Endothelial cell (in vitro differentiated cells): ENCODE results near the gene ZNF277. TPM values are rescaled to one million over a fixed set of nuclear protein-coding genes. Genes with fewer than 3 reads are reported as not detected.
"Not testable (repeated sequence)": the region's sequence is repeated elsewhere in the genome, so short reads cannot be mapped to it uniquely, and the experiment has no call there.

Experiments
- DNase-seq: peaks from one replicate; pipeline ENCODE4 v3.0.0; 2021; ENCODE audit warnings: low spot score
- H3K27ac Mint-ChIP-seq: one replicate; pipeline ENCODE4 v1.8.0; 2021; ENCODE audit warnings: mixed read lengths, inconsistent platforms; ENCODE audit not compliant: unreplicated experiment
- H3K27me3 Mint-ChIP-seq: one replicate; pipeline ENCODE4 v1.8.0; 2021; ENCODE audit warnings: mild to moderate bottlenecking, moderate library complexity, mixed read lengths, inconsistent platforms; ENCODE audit not compliant: unreplicated experiment
- H3K36me3 Mint-ChIP-seq: one replicate; pipeline ENCODE4 v1.8.0; 2021; ENCODE audit warnings: mild to moderate bottlenecking, low read depth, mixed read lengths, inconsistent platforms; ENCODE audit not compliant: unreplicated experiment
- H3K4me1 Mint-ChIP-seq: one replicate; pipeline ENCODE4 v1.8.0; 2021; ENCODE audit warnings: mild to moderate bottlenecking, mixed read lengths, inconsistent platforms; ENCODE audit not compliant: unreplicated experiment
- H3K4me3 Mint-ChIP-seq: one replicate; pipeline ENCODE4 v1.8.0; 2021; ENCODE audit warnings: mild to moderate bottlenecking, mixed read lengths, inconsistent platforms; ENCODE audit not compliant: unreplicated experiment
- H3K9me3 Mint-ChIP-seq: one replicate; pipeline ENCODE4 v1.8.0; 2021; ENCODE audit warnings: mixed read lengths, inconsistent platforms; ENCODE audit not compliant: unreplicated experiment
- CTCF ChIP-seq: fragments of 200-600 bp; sonication (generic); IDR thresholded peaks from one replicate; pipeline ENCODE4 v1.5.0; 2021; ENCODE audit warnings: antibody characterized with exemption; ENCODE audit not compliant: unreplicated experiment
- total RNA-seq: library from RNA; stranded (reverse); fragmentation: NEBNext Ultra II Directional; extraction: Animal tissue kit (Norgen Biotek cat#: 25700); gene quantifications from one replicate; pipeline ENCODE4 v1.2.1, GENCODE V29; 2021; ENCODE audit not compliant: unreplicated experiment

The ZNF277 gene
- total RNA-seq, 1 donor from 2014 or later: 26.1 TPM

GRCh38 chr7:112386619-112387018 is 180.1 kb downstream of the ZNF277 start:
- Mint-ChIP-seq H3K4me3 (no peak overlapping the region), H3K9me3 (no peaks in the 10 kb centered on the region), H3K4me1 (peaks cover 3% of the 10 kb centered on the region), H3K27ac (no peak overlapping the region), H3K27me3 (peaks cover 2% of the 10 kb centered on the region), H3K36me3 (no peaks in the 10 kb centered on the region)
- no peak for DNase-seq
- no peak for TF ChIP-seq CTCF

DNA sequence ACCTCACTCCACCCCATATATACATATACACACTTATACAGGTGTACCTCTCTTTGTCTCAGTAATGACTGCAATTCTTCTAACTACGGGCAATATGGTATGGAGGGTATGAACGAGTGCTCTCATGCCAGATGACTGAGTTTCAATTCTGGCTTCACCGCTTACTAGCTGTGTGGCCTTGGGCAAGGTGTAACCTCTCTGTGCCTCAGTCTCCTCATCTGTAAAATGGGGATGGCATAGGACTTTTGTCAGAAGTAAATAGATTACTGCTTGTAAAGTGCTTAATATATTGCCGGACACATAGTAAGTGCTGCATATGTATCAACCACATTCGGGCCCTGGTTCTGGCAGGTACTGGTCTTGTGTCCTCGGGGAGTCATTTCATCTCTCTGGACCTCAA is 183.7 kb downstream of the ZNF277 start:
- H3K27ac Mint-ChIP-seq: no peak overlapping the region
- no peaks in the 10 kb centered on the region for H3K9me3 Mint-ChIP-seq
- DNase-seq: no peak
- H3K36me3 Mint-ChIP-seq: no peaks in the 10 kb centered on the region
- peaks cover 2% of the 10 kb centered on the region for H3K4me1 Mint-ChIP-seq
- H3K27me3 Mint-ChIP-seq: peaks cover 5% of the 10 kb centered on the region
- H3K4me3 Mint-ChIP-seq: no peak overlapping the region
- no peak for TF ChIP-seq CTCF

- not testable (repeated sequence) for H3K27ac Mint-ChIP-seq, H3K27me3 Mint-ChIP-seq, H3K9me3 Mint-ChIP-seq, H3K4me1 Mint-ChIP-seq, H3K36me3 Mint-ChIP-seq
- peak; percentile 52 for DNase-seq
- H3K4me3 Mint-ChIP-seq: peak overlapping the region; percentile 83
These were observed 184.8 kb downstream of the ZNF277 start for GRCh38 chr7:112391079-112391821.

DNA sequence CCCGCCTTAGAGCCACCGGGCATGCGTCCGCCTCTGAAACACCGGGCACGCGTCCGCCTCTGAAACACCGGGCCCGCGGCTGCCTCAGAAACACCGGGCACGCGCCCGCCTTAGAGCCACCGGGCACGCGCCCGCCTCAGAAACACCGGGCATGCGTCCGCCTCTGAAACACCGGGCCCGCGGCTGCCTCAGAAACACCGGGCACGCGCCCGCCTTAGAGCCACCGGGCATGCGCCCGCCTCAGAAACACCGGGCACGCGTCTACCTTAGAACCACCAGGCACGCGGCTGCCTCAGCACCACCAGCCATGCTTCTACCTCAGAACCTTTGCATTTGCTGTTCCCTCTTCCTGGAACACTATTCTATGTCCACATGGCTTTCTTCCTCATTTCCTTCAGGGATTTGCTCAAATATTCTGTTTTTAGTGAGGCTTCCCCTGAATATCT is 185.4 kb downstream of the ZNF277 start:
- not testable (repeated sequence) for H3K9me3 Mint-ChIP-seq, H3K36me3 Mint-ChIP-seq, H3K4me1 Mint-ChIP-seq, H3K27me3 Mint-ChIP-seq
- peak; percentile 54 for DNase-seq
- Mint-ChIP-seq H3K27ac (peak overlapping the region; percentile 67), H3K4me3 (peak overlapping the region; percentile 89)

Other genes with a start within 250 kb of the ZNF277 start
- gene DOCK4, start 296 bp upstream of the ZNF277 start, total RNA-seq: 99.2 TPM
- gene IFRD1, start 243.8 kb downstream of the ZNF277 start, total RNA-seq: 55.4 TPM